GM23338 (cell line): ENCODE results near the gene KLF11. TPM values are rescaled to one million over a fixed set of nuclear protein-coding genes. Genes with fewer than 3 reads are reported as not detected.

ENCODE experiments used
- ATAC-seq: fragments of 200-7000 bp; cut with Tn5 transposase; 3 replicates; pipeline ENCODE4 v1.9.1; 2020
- DNase-seq: peaks from one replicate; pipeline ENCODE4 v3.0.0-alpha.2; 2015; ENCODE audit warnings: low spot score
- H2AFZ ChIP-seq: fragments of 200-600 bp; sonication (generic); 2 replicates; pipeline ENCODE4 v1.8.0; 2016; ENCODE audit warnings: antibody characterized with exemption, mild to moderate bottlenecking, moderate library complexity
- H3F3A ChIP-seq: fragments of 200-600 bp; sonication (generic); replicated peaks from 2 replicates; pipeline ENCODE4 v1.8.0; 2017; ENCODE audit warnings: antibody characterized with exemption, mixed run types, low read depth
- H3K27ac ChIP-seq: fragments of 200-600 bp; sonication (generic); 2 replicates; pipeline ENCODE4 v1.6.1; 2016; ENCODE audit warnings: low read depth
- H3K27me3 ChIP-seq: fragments of 200-600 bp; sonication (generic); 2 replicates; pipeline ENCODE4 v1.8.0; 2016; ENCODE audit warnings: mild to moderate bottlenecking, mixed run types, moderate library complexity; ENCODE audit not compliant: insufficient read depth
- H3K36me3 ChIP-seq: fragments of 200-600 bp; sonication (generic); 2 replicates; pipeline ENCODE4 v1.8.0; 2016; ENCODE audit warnings: mild to moderate bottlenecking; ENCODE audit not compliant: insufficient read depth
- H3K4me1 ChIP-seq: fragments of 200-600 bp; sonication (generic); 2 replicates; pipeline ENCODE4 v1.8.0; 2016; ENCODE audit warnings: mild to moderate bottlenecking, moderate library complexity; ENCODE audit not compliant: insufficient read depth
- H3K4me2 ChIP-seq: fragments of 200-600 bp; sonication (generic); 2 replicates; pipeline ENCODE4 v1.7.1; 2017; ENCODE audit warnings: mixed run types
- H3K4me3 ChIP-seq: fragments of 200-600 bp; sonication (generic); 2 replicates; pipeline ENCODE4 v1.6.1; 2016; ENCODE audit warnings: mixed run types
- H3K79me2 ChIP-seq: fragments of 200-600 bp; sonication (generic); replicated peaks from 2 replicates; pipeline ENCODE4 v1.8.0; 2017; ENCODE audit warnings: mild to moderate bottlenecking; ENCODE audit not compliant: insufficient read depth
- H3K9me2 ChIP-seq: fragments of 200-600 bp; sonication (generic); 2 replicates; pipeline ENCODE4 v1.8.0; 2017; ENCODE audit not compliant: insufficient read depth
- H4K20me1 ChIP-seq: fragments of 200-600 bp; sonication (generic); replicated peaks from 2 replicates; pipeline ENCODE4 v1.8.0; 2017; ENCODE audit warnings: mild to moderate bottlenecking; ENCODE audit not compliant: insufficient read depth
- H3K27ac Mint-ChIP-seq: 2 replicates; pipeline ENCODE4 v1.8.0; 2020; ENCODE audit warnings: inconsistent platforms, mild to moderate bottlenecking, moderate library complexity, mixed read lengths
- H3K27me3 Mint-ChIP-seq: 3 replicates; pipeline ENCODE4 v1.8.0; 2022; ENCODE audit warnings: low read depth, mild to moderate bottlenecking, moderate library complexity, mixed read lengths, inconsistent platforms; ENCODE audit not compliant: insufficient read depth, poor library complexity
- H3K36me3 Mint-ChIP-seq: 3 replicates; pipeline ENCODE4 v1.8.0; 2021; ENCODE audit warnings: low read depth, mild to moderate bottlenecking, inconsistent platforms, moderate library complexity, mixed read lengths
- H3K4me1 Mint-ChIP-seq: 3 replicates; pipeline ENCODE4 v1.8.0; 2020; ENCODE audit warnings: mild to moderate bottlenecking, inconsistent platforms, mixed read lengths
- H3K4me3 Mint-ChIP-seq: 3 replicates; pipeline ENCODE4 v1.8.0; 2021; ENCODE audit warnings: moderate library complexity, mild to moderate bottlenecking, inconsistent platforms, mixed read lengths
- H3K9me3 Mint-ChIP-seq: 3 replicates; pipeline ENCODE4 v1.8.0; 2020; ENCODE audit warnings: moderate library complexity, mild to moderate bottlenecking, inconsistent platforms, mixed read lengths
- CREB1 ChIP-seq: fragments of 250-450 bp; sonication (Bioruptor Pico); IDR thresholded peaks from 2 replicates; pipeline ENCODE4 v1.5.0; 2020; ENCODE audit warnings: low read depth, mild to moderate bottlenecking, moderate library complexity
- CTCF ChIP-seq, 2 experiments: fragments of 200-600 bp in 1 of 2; sonication (generic) in 1 of 2; conservative IDR thresholded peaks; 2 replicates each; pipeline versions ENCODE4 v1.5.1 to v1.6.1; 2016 to 2017; ENCODE audit warnings: antibody characterized with exemption in 2 of 2, low read depth in 2 of 2, mild to moderate bottlenecking in 2 of 2, moderate library complexity in 1 of 2
- ETS1 ChIP-seq: IDR thresholded peaks from 2 replicates; pipeline ENCODE4 v1.6.1; 2016; ENCODE audit warnings: antibody characterized with exemption
- EZH2 ChIP-seq: fragments of 200-600 bp; sonication (generic); IDR thresholded peaks from one replicate; pipeline ENCODE4 v1.8.0; 2017; ENCODE audit warnings: antibody characterized with exemption, mild to moderate bottlenecking, low read depth; ENCODE audit not compliant: unreplicated experiment
- EZH2phosphoT487 ChIP-seq: fragments of 200-600 bp; sonication (generic); IDR thresholded peaks from one replicate; pipeline ENCODE4 v1.8.1; 2018; ENCODE audit warnings: antibody characterized with exemption; ENCODE audit not compliant: unreplicated experiment
- JUNB ChIP-seq: IDR thresholded peaks from one replicate; pipeline ENCODE4 v1.6.1; 2016; ENCODE audit warnings: antibody characterized with exemption; ENCODE audit not compliant: unreplicated experiment
- NANOG ChIP-seq: IDR thresholded peaks from 2 replicates; pipeline ENCODE4 v1.6.1; 2016; ENCODE audit warnings: antibody characterized with exemption, borderline replicate concordance
- POLR2AphosphoS5 ChIP-seq: IDR thresholded peaks from 2 replicates; pipeline ENCODE4 v1.6.1; 2016; ENCODE audit warnings: antibody characterized with exemption, low read depth
- REST ChIP-seq: IDR thresholded peaks from one replicate; pipeline ENCODE4 v1.6.1; 2018; ENCODE audit warnings: antibody characterized with exemption; ENCODE audit not compliant: unreplicated experiment
- STAT1 ChIP-seq: IDR thresholded peaks from one replicate; pipeline ENCODE4 v1.6.1; 2016; ENCODE audit warnings: antibody characterized with exemption; ENCODE audit not compliant: unreplicated experiment
- ZNF114 ChIP-seq: fragments of 250-450 bp; sonication (Bioruptor Pico); IDR thresholded peaks from 2 replicates; pipeline ENCODE4 v1.5.0; 2020; ENCODE audit warnings: mild to moderate bottlenecking, moderate library complexity
- ZNF331 ChIP-seq: fragments of 250-450 bp; sonication (Bioruptor Pico); IDR thresholded peaks from 2 replicates; pipeline ENCODE4 v1.5.0; 2020; ENCODE audit warnings: low read depth, mild to moderate bottlenecking, moderate library complexity
- ZNF462 ChIP-seq: fragments of 250-450 bp; sonication (Bioruptor Pico); IDR thresholded peaks from 2 replicates; pipeline ENCODE4 v1.5.0; 2020; ENCODE audit warnings: mild to moderate bottlenecking, moderate library complexity
- polyA plus RNA-seq: library from polyadenylated mRNA; unstranded; fragments of >200 nt; fragmentation: Nextera tagmentation; extraction: Ambion mirVana; gene quantifications from 2 replicates; pipeline ENCODE4 v1.2.1, GENCODE V29; 2016
- total RNA-seq: library from RNA; depleted of rRNA; stranded (reverse); fragments of >200 nt; shearing (Covaris generic); gene quantifications from 2 replicates; pipeline ENCODE4 v1.2.3, GENCODE V29; 2014

KLF11 gene
- total and polyA plus RNA-seq, 2 experiments from 2014 or later = 1.4 to 5.6 TPM

GRCh38 chr2:10006236-10007161 is 36.9 kb upstream of the KLF11 start:
- H3K4me2 ChIP-seq = no peak overlapping the region
- H3K4me1 ChIP-seq = peaks cover 1% of the 10 kb centered on the region
- H3K27me3 ChIP-seq = no peaks in the 10 kb centered on the region

More at GRCh38 chr2:10006236-10007161, 36.9 kb upstream of the KLF11 start:
- no peaks in the 10 kb centered on the region for H3K36me3 ChIP-seq
- peaks cover 12% of the 10 kb centered on the region for H3K27me3 Mint-ChIP-seq
- H3K4me3 ChIP-seq = no peak overlapping the region
- no peak overlapping the region for H3K27ac Mint-ChIP-seq
- H3K79me2 ChIP-seq = no peaks in the 10 kb centered on the region
- TF ChIP-seq EZH2 = no peak
- no peak for TF ChIP-seq REST
- no peak for TF ChIP-seq CREB1 (CRISPR knock-in tag)
- no peak for TF ChIP-seq POLR2AphosphoS5
- no peak for TF ChIP-seq NANOG
- no peak for TF ChIP-seq ETS1
- no peak for TF ChIP-seq JUNB
- TF ChIP-seq ZNF331 (CRISPR knock-in tag) = no peak
- TF ChIP-seq EZH2phosphoT487 = no peak
- TF ChIP-seq ZNF114 = no peak
- TF ChIP-seq STAT1 = no peak
- TF ChIP-seq CTCF (conservative IDR thresholded peaks at IDR 0.05; ENCODE audit: low read depth in 2 of 2) = no peak
- no peak for TF ChIP-seq ZNF462 (CRISPR knock-in tag)
- peak; percentile 45 for ATAC-seq
- H3K4me3 Mint-ChIP-seq = no peak overlapping the region
- H3K9me2 ChIP-seq = no peaks in the 10 kb centered on the region
- H3K27ac ChIP-seq = no peak overlapping the region
- H4K20me1 ChIP-seq = no peaks in the 10 kb centered on the region
- H3F3A ChIP-seq = no peaks in the 10 kb centered on the region
- no peak overlapping the region for H2AFZ ChIP-seq
- no peak for DNase-seq
- peaks cover 6% of the 10 kb centered on the region for H3K4me1 Mint-ChIP-seq
- peaks cover 6% of the 10 kb centered on the region; the same call in 1 of the 3 replicates for H3K9me3 Mint-ChIP-seq
- H3K36me3 Mint-ChIP-seq = no peaks in the 10 kb centered on the region
